Measurements from ENCODE around the gene ZNF527.
"Not testable (repeated sequence)": the region's sequence is repeated elsewhere in the genome, so short reads cannot be mapped to it uniquely, and the experiment has no call there.

Gene ZNF527

GRCh38 chr19:37346091-37346490 is 24.8 kb upstream of the ZNF527 start:
- H3K4me3 ChIP-seq (ENCODE audit: low read depth, low read length): no peak overlapping the region
- DNase-seq (ENCODE audit: low read depth, low spot score): no peak
- no peak for TF ChIP-seq CTCF (IDR thresholded peaks at IDR 0.05; ENCODE audit: insufficient read depth, low read length, missing control alignments)
- ChIA-PET CTCF (no interaction called here), POLR2A (no interaction called here)

- no peak overlapping the region for H3K4me3 ChIP-seq (ENCODE audit: low read depth, low read length)
- CTCF ChIA-PET: interaction anchor here (1.2 kb wide), 1 partner anchor 14 kb away, joined by 4 read pairs; no protein-coding TSS in a partner anchor
- no peak for TF ChIP-seq CTCF (IDR thresholded peaks at IDR 0.05; ENCODE audit: insufficient read depth, low read length, missing control alignments)
- no peak for DNase-seq (ENCODE audit: low read depth, low spot score)
- POLR2A ChIA-PET: no interaction called here
Observed at GRCh38 chr19:37348060-37348459, 22.8 kb upstream of the ZNF527 start.

GRCh38 chr19:37353968-37354367 is 16.9 kb upstream of the ZNF527 start:
- TF ChIP-seq CTCF (IDR thresholded peaks at IDR 0.05; ENCODE audit: insufficient read depth, low read length, missing control alignments): no peak
- POLR2A ChIA-PET: no interaction called here
- CTCF ChIA-PET: no interaction called here

GRCh38 chr19:37355901-37356300 is 15.0 kb upstream of the ZNF527 start:
- CTCF ChIA-PET: no interaction called here
- no peak for TF ChIP-seq CTCF (IDR thresholded peaks at IDR 0.05; ENCODE audit: insufficient read depth, low read length, missing control alignments)
- DNase-seq (ENCODE audit: low read depth, low spot score): no peak
- POLR2A ChIA-PET: no interaction called here
- no peak overlapping the region for H3K4me3 ChIP-seq (ENCODE audit: low read depth, low read length)

More at GRCh38 chr19:37353968-37354367, 16.9 kb upstream of the ZNF527 start:
- no peak for DNase-seq (ENCODE audit: low read depth, low spot score)
- no peak overlapping the region for H3K4me3 ChIP-seq (ENCODE audit: low read depth, low read length)

- ChIA-PET POLR2A (interaction anchor here (1.0 kb wide), 1 partner anchor 9 kb away, joined by 4 read pairs; the partner anchor contains the start of gene ZNF527), CTCF (interaction anchor here (1.5 kb wide), 1 partner anchor 15 kb away, joined by 4 read pairs; no protein-coding TSS in a partner anchor)
- TF ChIP-seq CTCF (IDR thresholded peaks at IDR 0.05; ENCODE audit: insufficient read depth, low read length, missing control alignments): no peak
- peak; percentile 16 for DNase-seq (ENCODE audit: low read depth, low spot score)
- H3K4me3 ChIP-seq (ENCODE audit: low read depth, low read length): no peak overlapping the region
Observed at GRCh38 chr19:37361994-37362393, 8.9 kb upstream of the ZNF527 start.

GRCh38 chr19:37362733-37363132 is 8.2 kb upstream of the ZNF527 start:
- ChIA-PET CTCF (interaction anchor here (1.5 kb wide), 1 partner anchor 15 kb away, joined by 4 read pairs; no protein-coding TSS in a partner anchor), POLR2A (no interaction called here)
- TF ChIP-seq CTCF (IDR thresholded peaks at IDR 0.05; ENCODE audit: insufficient read depth, low read length, missing control alignments): no peak
- DNase-seq (ENCODE audit: low read depth, low spot score): no peak
- no peak overlapping the region for H3K4me3 ChIP-seq (ENCODE audit: low read depth, low read length)

GRCh38 chr19:37370386-37370879 is 466 bp upstream of the ZNF527 start:
- H3K4me3 ChIP-seq (ENCODE audit: low read depth, low read length): peak overlapping the region; percentile 91
- DNase-seq (ENCODE audit: low read depth, low spot score); CTCF ChIA-PET: not testable (repeated sequence)
- POLR2A ChIA-PET: interaction anchor here (0.7 to 1.6 kb wide), 11 partner anchors 9 to 1144 kb away, joined by 3 to 11 read pairs (median 3); partner anchors contain the start of genes ZNF569 and ZNF573

Data from AG04449 (cell line).